Stimulated activated CD4-positive, alpha-beta T cell treated with anti-CD3 and anti-CD28 coated beads, Interleukin-1b, Interleukin-23, amount 100 ng/mL, for 24 hours (primary cell): Measurements from ENCODE around the gene PASK.

Experiments used
- DNase-seq, 4 experiments: peaks; one replicate each; pipeline ENCODE4 v3.0.0-alpha.2; 2020; ENCODE audit warnings: low read depth in 4 of 4, low spot score in 1 of 4

The PASK gene

GRCh38 chr2:241128266-241128665 is 21.0 kb downstream of the PASK start:
- no peak for DNase-seq

- DNase-seq = no peak
These were observed 22.5 kb downstream of the PASK start for GRCh38 chr2:241126771-241127202.

GRCh38 chr2:241126201-241126611 is 23.1 kb downstream of the PASK start:
- no peak for DNase-seq

- no peak for DNase-seq
These were observed 23.6 kb downstream of the PASK start for GRCh38 chr2:241125626-241126025.

GRCh38 chr2:241123816-241124536 is 25.3 kb downstream of the PASK start:
- DNase-seq = no peak

GRCh38 chr2:241122376-241123002 is 26.8 kb downstream of the PASK start:
- DNase-seq = no peak

- no peak for DNase-seq
These were observed 28.3 kb downstream of the PASK start for GRCh38 chr2:241121008-241121407.

- DNase-seq = no peak
These were observed 28.8 kb downstream of the PASK start for GRCh38 chr2:241120440-241120839.

- DNase-seq = no peak
These were observed 30.4 kb downstream of the PASK start for GRCh38 chr2:241118737-241119505.

GRCh38 chr2:241116606-241117560 is 32.4 kb downstream of the PASK start:
- DNase-seq = no peak

GRCh38 chr2:241115361-241115760 is 33.9 kb downstream of the PASK start:
- no peak for DNase-seq

- DNase-seq = no peak
These were observed 34.4 kb downstream of the PASK start for GRCh38 chr2:241114836-241115235.

GRCh38 chr2:241112592-241112991 is 36.7 kb downstream of the PASK start:
- DNase-seq = peak in 1 of 4 experiments; percentile 43

GRCh38 chr2:241112046-241112445 is 37.2 kb downstream of the PASK start:
- no peak for DNase-seq

GRCh38 chr2:241111440-241111805 is 37.8 kb downstream of the PASK start:
- DNase-seq = no peak

GRCh38 chr2:241110607-241111439 is 38.4 kb downstream of the PASK start:
- DNase-seq = no peak

GRCh38 chr2:241110089-241110606 is 39.1 kb downstream of the PASK start:
- no peak for DNase-seq

- DNase-seq = no peak
These were observed 39.8 kb downstream of the PASK start for GRCh38 chr2:241109210-241110088.
